Raji (cell line): ENCODE results near the gene SHISA9.

Experiments
- POLR2A ChIP-seq: IDR thresholded peaks from 2 replicates; pipeline ENCODE4 v1.6.1; 2011; ENCODE audit warnings: low read depth, low read length, control low read depth; ENCODE audit not compliant: insufficient read depth

SHISA9 gene

GRCh38 chr16:13060932-13061331 is 159.5 kb downstream of the SHISA9 start:
- no peak for TF ChIP-seq POLR2A

- TF ChIP-seq POLR2A = no peak
These were observed 160.3 kb downstream of the SHISA9 start for GRCh38 chr16:13061691-13062090.

GRCh38 chr16:13062219-13062618 is 160.8 kb downstream of the SHISA9 start:
- no peak for TF ChIP-seq POLR2A

GRCh38 chr16:13063457-13063856 is 162.1 kb downstream of the SHISA9 start:
- no peak for TF ChIP-seq POLR2A

- no peak for TF ChIP-seq POLR2A
These were observed 163.4 kb downstream of the SHISA9 start for GRCh38 chr16:13064821-13065220.

- no peak for TF ChIP-seq POLR2A
These were observed 166.2 kb downstream of the SHISA9 start for GRCh38 chr16:13067648-13068047.

GRCh38 chr16:13068912-13069583 is 167.7 kb downstream of the SHISA9 start:
- TF ChIP-seq POLR2A = no peak

GRCh38 chr16:13070268-13070667 is 168.9 kb downstream of the SHISA9 start:
- no peak for TF ChIP-seq POLR2A

- TF ChIP-seq POLR2A = no peak
These were observed 175.5 kb downstream of the SHISA9 start for GRCh38 chr16:13076878-13077277.

GRCh38 chr16:13077816-13078215 is 176.4 kb downstream of the SHISA9 start:
- TF ChIP-seq POLR2A = no peak

GRCh38 chr16:13080531-13080930 is 179.1 kb downstream of the SHISA9 start:
- no peak for TF ChIP-seq POLR2A

GRCh38 chr16:13081825-13082331 is 180.5 kb downstream of the SHISA9 start:
- TF ChIP-seq POLR2A = no peak

- TF ChIP-seq POLR2A = no peak
These were observed 182.3 kb downstream of the SHISA9 start for GRCh38 chr16:13083681-13084080.

- no peak for TF ChIP-seq POLR2A
These were observed 182.9 kb downstream of the SHISA9 start for GRCh38 chr16:13084331-13084730.

- TF ChIP-seq POLR2A = no peak
These were observed 192.3 kb downstream of the SHISA9 start for GRCh38 chr16:13093661-13094060.

- no peak for TF ChIP-seq POLR2A
These were observed 193.7 kb downstream of the SHISA9 start for GRCh38 chr16:13095061-13095460.

- TF ChIP-seq POLR2A = no peak
These were observed 197.1 kb downstream of the SHISA9 start for GRCh38 chr16:13098536-13098935.
